SHP77 (cell line): ENCODE data around the gene SLC51A.
A peak's percentile ranks its signal among the peaks of the same experiment; 100 is the strongest.

Experiments used
- DNase-seq, 2 experiments: peaks; one replicate each; lab custom pipeline; 2025; lab: John Stamatoyannopoulos, UW

SLC51A gene

GRCh38 chr3:196216681-196217211, 412 bp downstream of the SLC51A start:
- no peak for DNase-seq

- no peak for DNase-seq
Observed at GRCh38 chr3:196217307-196218154, 1.2 kb downstream of the SLC51A start.

GRCh38 chr3:196218155-196218712, 1.9 kb downstream of the SLC51A start:
- DNase-seq, result no peak

- peak; percentile 36 to 39 for DNase-seq
Observed at GRCh38 chr3:196219194-196219969, 3.0 kb downstream of the SLC51A start.

GRCh38 chr3:196219970-196220311, 3.6 kb downstream of the SLC51A start:
- no peak for DNase-seq

- DNase-seq, result no peak
Observed at GRCh38 chr3:196220587-196220986, 4.3 kb downstream of the SLC51A start.

- DNase-seq, result no peak
Observed at GRCh38 chr3:196220991-196221390, 4.7 kb downstream of the SLC51A start.

GRCh38 chr3:196222876-196223595, 6.7 kb downstream of the SLC51A start:
- no peak for DNase-seq

GRCh38 chr3:196225086-196225485, 8.8 kb downstream of the SLC51A start:
- DNase-seq, result no peak

GRCh38 chr3:196225763-196226364, 9.5 kb downstream of the SLC51A start:
- no peak for DNase-seq

- DNase-seq, result no peak
Observed at GRCh38 chr3:196227121-196227561, 10.8 kb downstream of the SLC51A start.

- no peak for DNase-seq
Observed at GRCh38 chr3:196227629-196228493, 11.5 kb downstream of the SLC51A start.

GRCh38 chr3:196232154-196232881, 16.0 kb downstream of the SLC51A start:
- DNase-seq, result no peak

- no peak for DNase-seq
Observed at GRCh38 chr3:196232882-196233251, 16.5 kb downstream of the SLC51A start.

- DNase-seq, result no peak
Observed at GRCh38 chr3:196235452-196236122, 19.3 kb downstream of the SLC51A start.

- no peak for DNase-seq
Observed at GRCh38 chr3:196236223-196236622, 19.9 kb downstream of the SLC51A start.

- DNase-seq, result no peak
Observed at GRCh38 chr3:196237203-196237602, 20.9 kb downstream of the SLC51A start.

- DNase-seq, result no peak
Observed at GRCh38 chr3:196238612-196239560, 22.6 kb downstream of the SLC51A start.
